Measurements from ENCODE around the gene CEACAM19. TPM values are rescaled to one million over a fixed set of nuclear protein-coding genes. Genes with fewer than 3 reads are reported as not detected.
A peak's percentile ranks its signal among the peaks of the same experiment; 100 is the strongest.

The CEACAM19 gene
- total and polyA plus RNA-seq, 10 of the 15 experiments (the other 5 are each of a cell fraction or from before 2014, with no cell fraction given): 0.13 to 0.31 (median 0.17) TPM; not detected in 4

DNA sequence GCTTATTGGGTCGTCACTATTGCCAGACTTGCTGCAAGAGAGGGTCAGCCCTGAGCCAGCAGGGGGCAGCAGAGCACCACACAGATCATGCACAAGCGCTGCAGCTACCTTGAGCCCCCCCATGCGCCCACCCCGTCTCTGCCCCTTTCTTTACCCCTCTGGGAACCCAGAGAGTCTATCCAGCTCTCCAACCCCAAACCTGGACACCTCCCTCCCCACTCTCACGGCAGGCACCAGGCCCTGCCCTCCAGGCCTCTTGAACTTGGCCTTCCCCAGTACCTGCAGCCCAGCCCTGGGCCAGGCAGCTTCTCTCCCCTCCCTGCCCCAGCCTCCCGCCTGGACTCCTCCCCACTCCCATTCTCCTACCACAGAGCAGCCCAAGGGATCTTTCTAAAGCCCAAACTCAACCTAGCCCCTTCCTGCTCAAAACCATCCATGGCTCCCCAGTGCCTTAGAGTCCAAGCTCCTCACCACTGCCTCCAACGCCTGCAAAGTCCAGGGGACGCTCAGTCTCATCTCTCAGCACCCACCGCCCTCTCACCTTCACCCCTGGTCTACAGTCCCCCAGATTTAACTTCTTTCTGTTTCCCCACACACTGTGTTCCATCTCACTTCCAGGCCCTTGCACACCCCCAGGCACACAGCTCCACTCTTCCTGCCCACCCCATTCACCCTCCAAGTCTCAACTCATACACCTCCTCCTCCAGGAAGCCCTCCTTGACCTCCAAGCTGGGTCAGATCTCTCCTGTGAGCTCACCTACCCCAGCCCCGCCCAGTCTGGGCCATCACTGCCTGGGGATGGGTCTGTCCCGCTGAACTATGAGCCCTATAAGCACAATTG, 18.2 kb downstream of the CEACAM19 start:
- Histone ChIP-seq H2AFZ (ENCODE audit: control insufficient read depth, low read depth, low read length) (no peak overlapping the region), H3K4me1 (ENCODE audit: control insufficient read depth, insufficient read depth, low read length) (peaks cover 44% of the 10 kb centered on the region), H3K79me2 (ENCODE audit: control insufficient read depth, insufficient read depth, low read length) (no peaks in the 10 kb centered on the region), H3K4me2 (ENCODE audit: control insufficient read depth, insufficient read depth) (no peak overlapping the region), H3K27me3 (replicated peaks in 1 of 2; ENCODE audit: control insufficient read depth in 2 of 2, insufficient read depth in 2 of 2, low read length in 1 of 2) (no peaks in the 10 kb centered on the region), H3K9ac (ENCODE audit: control insufficient read depth, insufficient read depth, low read length) (no peak overlapping the region), H3K4me3 (no peak overlapping the region), H3K27ac (ENCODE audit: control insufficient read depth, insufficient read depth) (no peak overlapping the region), H3K9me3 (replicated peaks; ENCODE audit: control insufficient read depth, insufficient read depth, low read length) (no peaks in the 10 kb centered on the region), H3K36me3 (ENCODE audit: control insufficient read depth in 2 of 2, insufficient read depth in 2 of 2, low read length in 1 of 2) (no peaks in the 10 kb centered on the region), H4K20me1 (ENCODE audit: control insufficient read depth, insufficient read depth) (no peaks in the 10 kb centered on the region)
- intact Hi-C loops (cut with micrococcal nuclease; ENCODE audit: unreplicated experiment) (loop anchor here (1.0 to 2.0 kb wide), 2 partner anchors 81 to 155 kb away; no protein-coding TSS in a partner anchor), in situ Hi-C loops (cut with MboI) (no loop called here)
- ChIA-PET CTCF (interaction anchor here (0.6 to 10.7 kb wide), 22 partner anchors 22 to 262 kb away, joined by 3 to 162 read pairs (median 4); partner anchors contain the start of gene NECTIN2), SMC1A (ENCODE audit: uncharacterized antibody, unreplicated experiment) (interaction anchor here (0.8 to 7.3 kb wide), 10 partner anchors 25 to 118 kb away, joined by 3 to 99 read pairs (median 4); no protein-coding TSS in a partner anchor), POLR2A (interaction anchor here (1.0 to 1.9 kb wide), 4 partner anchors 32 to 90 kb away, joined by 3 to 7 read pairs (median 6); no protein-coding TSS in a partner anchor), RAD21 (ENCODE audit: unreplicated experiment) (interaction anchor here (1.1 to 7.3 kb wide), 11 partner anchors 28 to 157 kb away, joined by 3 to 121 read pairs (median 5); partner anchors contain the start of gene NECTIN2)
- DNase-seq (ENCODE audit: low read depth, low spot score): no peak
- TF ChIP-seq, protein P1, sequence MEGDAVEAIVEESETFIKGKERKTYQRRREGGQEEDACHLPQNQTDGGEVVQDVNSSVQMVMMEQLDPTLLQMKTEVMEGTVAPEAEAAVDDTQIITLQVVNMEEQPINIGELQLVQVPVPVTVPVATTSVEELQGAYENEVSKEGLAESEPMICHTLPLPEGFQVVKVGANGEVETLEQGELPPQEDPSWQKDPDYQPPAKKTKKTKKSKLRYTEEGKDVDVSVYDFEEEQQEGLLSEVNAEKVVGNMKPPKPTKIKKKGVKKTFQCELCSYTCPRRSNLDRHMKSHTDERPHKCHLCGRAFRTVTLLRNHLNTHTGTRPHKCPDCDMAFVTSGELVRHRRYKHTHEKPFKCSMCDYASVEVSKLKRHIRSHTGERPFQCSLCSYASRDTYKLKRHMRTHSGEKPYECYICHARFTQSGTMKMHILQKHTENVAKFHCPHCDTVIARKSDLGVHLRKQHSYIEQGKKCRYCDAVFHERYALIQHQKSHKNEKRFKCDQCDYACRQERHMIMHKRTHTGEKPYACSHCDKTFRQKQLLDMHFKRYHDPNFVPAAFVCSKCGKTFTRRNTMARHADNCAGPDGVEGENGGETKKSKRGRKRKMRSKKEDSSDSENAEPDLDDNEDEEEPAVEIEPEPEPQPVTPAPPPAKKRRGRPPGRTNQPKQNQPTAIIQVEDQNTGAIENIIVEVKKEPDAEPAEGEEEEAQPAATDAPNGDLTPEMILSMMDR (IDR thresholded peaks at IDR 0.05 in 2 of 3, conservative IDR thresholded peaks at IDR 0.05 in 1 of 3; ENCODE audit: control insufficient read depth in 2 of 3, extremely low read depth in 1 of 3, insufficient read depth in 1 of 3, low read depth in 3 of 3, low read length in 3 of 3): peak; percentile 89 to 98 (median 92)
- TF ChIP-seq SMC3 (IDR thresholded peaks at IDR 0.05; ENCODE audit: borderline replicate concordance, low read length) (peak; percentile 80), RAD21 (IDR thresholded peaks at IDR 0.05; ENCODE audit: insufficient read depth, low read depth, low read length) (peak; percentile 82), YY1 (IDR thresholded peaks at IDR 0.05; ENCODE audit: low read depth, low read length) (0 out of 2 replicates have a peak, but pooled peaks have one; percentile 13), JUNB (IDR thresholded peaks at IDR 0.05) (no peak), BCL3 (IDR thresholded peaks at IDR 0.05; ENCODE audit: borderline replicate concordance, insufficient read depth, low read depth, low read length, poor library complexity, severe bottlenecking) (no peak), MLLT1 (IDR thresholded peaks at IDR 0.05) (0 out of 2 replicates have a peak, but pooled peaks have one; percentile 25), NBN (IDR thresholded peaks at IDR 0.05) (0 out of 2 replicates have a peak, but pooled peaks have one; percentile 29), RUNX3 (IDR thresholded peaks at IDR 0.05; ENCODE audit: low read length) (0 out of 2 replicates have a peak, but pooled peaks have one; percentile 8)
- ATAC-seq: peak; percentile 54
- peak; percentile 44 for FAIRE-seq
- BruUV-seq (replicated peaks): no TSS peak
- WGBS (ENCODE audit: insufficient coverage, insufficient replicate concordance, low lambda C conversion rate, missing lambda C conversion rate): 31% methylated on average over 11 of the region's 11 CpGs
